ENCODE results near the gene CACNB2. TPM values are rescaled to one million over a fixed set of nuclear protein-coding genes. Genes with fewer than 3 reads are reported as not detected.

Gene CACNB2
- total RNA-seq, 1 experiment from 2014 or later, result 0.07 TPM

GRCh38 chr10:18260310-18260922 is 120.2 kb downstream of the CACNB2 start:
- POLR2A ChIA-PET (ENCODE audit: unreplicated experiment), result no interaction called here
- Histone ChIP-seq H3K27me3 (ENCODE audit: low read length) (no peaks in the 10 kb centered on the region), H3K4me1 (ENCODE audit: insufficient read depth, low read length) (no peaks in the 10 kb centered on the region), H3K36me3 (ENCODE audit: low read depth, low read length) (no peaks in the 10 kb centered on the region), H3K27ac (ENCODE audit: low read length) (no peak overlapping the region), H4K20me1 (ENCODE audit: low read length) (no peaks in the 10 kb centered on the region), H3K9ac (ENCODE audit: low read length) (no peak overlapping the region), H3K4me2 (ENCODE audit: low read length) (no peak overlapping the region), H3F3A (ENCODE audit: low read length, unreplicated experiment) (no peaks in the 10 kb centered on the region), H2AFZ (ENCODE audit: low read length) (no peak overlapping the region), H3K4me3 (ENCODE audit: low read length) (no peak overlapping the region), H3K9me3 (ENCODE audit: low read length) (no peaks in the 10 kb centered on the region), H3K79me2 (ENCODE audit: low read length) (no peaks in the 10 kb centered on the region), H3K9me2 (replicated peaks; ENCODE audit: low read length) (no peaks in the 10 kb centered on the region)
- TF ChIP-seq CTCF (conservative IDR thresholded peaks at IDR 0.05; ENCODE audit: low read depth, low read length) (no peak), EZH2phosphoT487 (IDR thresholded peaks at IDR 0.05; ENCODE audit: borderline replicate concordance, low read length) (no peak)
- intact Hi-C loops (cut with micrococcal nuclease), result no loop called here
- CTCF ChIA-PET, result no interaction called here
- DNase-seq (no peak), ATAC-seq (no peak)
- no TSS peak for BruUV-seq (replicated peaks)

GRCh38 chr10:18261063-18261610 is 120.9 kb downstream of the CACNB2 start:
- ATAC-seq (no peak), DNase-seq (no peak)
- ChIA-PET POLR2A (ENCODE audit: unreplicated experiment) (no interaction called here), CTCF (no interaction called here)
- Histone ChIP-seq H3K4me3 (ENCODE audit: low read length) (no peak overlapping the region), H3K27ac (ENCODE audit: low read length) (no peak overlapping the region), H3K36me3 (ENCODE audit: low read depth, low read length) (no peaks in the 10 kb centered on the region), H2AFZ (ENCODE audit: low read length) (no peak overlapping the region), H3K79me2 (ENCODE audit: low read length) (no peaks in the 10 kb centered on the region), H3K9me3 (ENCODE audit: low read length) (no peaks in the 10 kb centered on the region), H3K27me3 (ENCODE audit: low read length) (no peaks in the 10 kb centered on the region), H3K4me2 (ENCODE audit: low read length) (no peak overlapping the region), H3F3A (ENCODE audit: low read length, unreplicated experiment) (no peaks in the 10 kb centered on the region), H3K9ac (ENCODE audit: low read length) (no peak overlapping the region), H3K9me2 (replicated peaks; ENCODE audit: low read length) (no peaks in the 10 kb centered on the region), H3K4me1 (ENCODE audit: insufficient read depth, low read length) (no peaks in the 10 kb centered on the region), H4K20me1 (ENCODE audit: low read length) (no peaks in the 10 kb centered on the region)
- no peak for TF ChIP-seq EZH2 (IDR thresholded peaks at IDR 0.05; ENCODE audit: low read length, unreplicated experiment)
- BruUV-seq (replicated peaks), result no TSS peak
- intact Hi-C loops (cut with micrococcal nuclease), result no loop called here

DNA sequence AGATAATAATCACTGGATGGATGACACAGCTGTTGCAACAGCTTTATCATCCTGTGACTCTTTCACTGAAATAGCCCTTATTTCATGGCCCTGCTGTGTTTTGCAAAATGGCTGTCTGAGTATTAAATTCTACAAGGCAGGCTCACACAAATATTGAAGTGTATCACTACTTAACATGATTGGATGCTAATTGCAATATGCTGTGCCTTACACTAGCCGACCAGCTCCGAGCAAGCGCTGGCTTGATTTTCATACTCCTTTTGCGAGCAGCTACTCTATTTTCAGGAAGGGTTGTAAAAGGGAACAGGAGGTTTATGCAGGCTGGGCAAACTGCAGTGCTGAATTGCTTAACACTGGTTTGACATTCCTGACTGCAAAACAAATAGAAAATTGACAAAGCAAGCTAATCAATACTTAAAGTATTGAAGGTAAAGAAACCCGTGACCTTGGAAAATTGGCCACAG is 121.6 kb downstream of the CACNB2 start:
- no peaks in the 10 kb centered on the region for H3K4me1 ChIP-seq (ENCODE audit: insufficient read depth, low read length)
- no peak overlapping the region for H3K4me3 ChIP-seq (ENCODE audit: low read length)
- no peaks in the 10 kb centered on the region for H3K36me3 ChIP-seq (ENCODE audit: low read depth, low read length)
- no peaks in the 10 kb centered on the region for H3K9me2 ChIP-seq (replicated peaks; ENCODE audit: low read length)
- no peaks in the 10 kb centered on the region for H3K9me3 ChIP-seq (ENCODE audit: low read length)
- ATAC-seq (no peak), DNase-seq (no peak)
- TF ChIP-seq CTCF (conservative IDR thresholded peaks at IDR 0.05; ENCODE audit: low read depth, low read length) (no peak), EZH2phosphoT487 (IDR thresholded peaks at IDR 0.05; ENCODE audit: borderline replicate concordance, low read length) (no peak), EZH2 (IDR thresholded peaks at IDR 0.05; ENCODE audit: low read length, unreplicated experiment) (no peak)
- H3K27me3 ChIP-seq (ENCODE audit: low read length), result no peaks in the 10 kb centered on the region
- no peak overlapping the region for H3K4me2 ChIP-seq (ENCODE audit: low read length)
- ChIA-PET POLR2A (ENCODE audit: unreplicated experiment) (no interaction called here), CTCF (no interaction called here)
- no peaks in the 10 kb centered on the region for H3K79me2 ChIP-seq (ENCODE audit: low read length)
- intact Hi-C loops (cut with micrococcal nuclease), result no loop called here
- H4K20me1 ChIP-seq (ENCODE audit: low read length), result no peaks in the 10 kb centered on the region
- BruUV-seq (replicated peaks), result no TSS peak
- no peak overlapping the region for H2AFZ ChIP-seq (ENCODE audit: low read length)
- no peak overlapping the region for H3K9ac ChIP-seq (ENCODE audit: low read length)
- no peaks in the 10 kb centered on the region for H3F3A ChIP-seq (ENCODE audit: low read length, unreplicated experiment)
- H3K27ac ChIP-seq (ENCODE audit: low read length), result no peak overlapping the region
